Breast epithelium (tissue), 3 donors: ENCODE measurements around the gene LRRC4C.

Experiments
- POLR2A ChIP-seq: fragments of 450-650 bp; IDR thresholded peaks from one replicate; pipeline ENCODE4 v1.6.1; 2016; ENCODE audit warnings: antibody characterized with exemption, mild to moderate bottlenecking, moderate library complexity
- POLR2AphosphoS5 ChIP-seq, 3 donors: sonication (generic); formaldehyde crosslinking; IDR thresholded peaks; one replicate each; pipeline ENCODE4 v1.6.1; 2017; ENCODE audit warnings: antibody characterized with exemption in 3 of 3
- TF ChIP-seq, protein P1 (sequence below), 3 donors: fragments of 450-650 bp; IDR thresholded peaks; one replicate each; pipeline ENCODE4 v1.5.1; 2016 to 2017; ENCODE audit warnings: antibody characterized with exemption in 3 of 3, mild to moderate bottlenecking in 3 of 3, moderate library complexity in 3 of 3

DNA sequence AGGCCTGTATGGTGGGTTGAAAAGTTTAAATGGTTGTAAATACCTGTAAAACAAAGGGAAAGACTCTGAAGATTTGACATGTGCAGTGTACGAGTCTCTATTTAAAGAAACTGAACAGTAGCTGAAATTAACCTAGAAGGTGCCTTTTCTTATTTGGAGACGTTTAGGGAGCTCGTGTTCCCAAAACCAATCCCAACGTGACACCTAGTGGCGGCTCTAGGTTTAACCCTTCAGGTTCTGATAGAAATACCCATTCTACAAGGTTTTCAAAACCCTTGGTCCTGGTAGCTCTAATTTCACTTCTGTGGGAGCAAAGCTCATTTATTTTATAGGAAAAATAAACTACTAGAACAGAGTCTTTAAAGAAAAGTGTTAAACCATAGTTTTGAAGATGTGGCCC lies 258.3 kb downstream of the LRRC4C start:
- TF ChIP-seq, protein P1, sequence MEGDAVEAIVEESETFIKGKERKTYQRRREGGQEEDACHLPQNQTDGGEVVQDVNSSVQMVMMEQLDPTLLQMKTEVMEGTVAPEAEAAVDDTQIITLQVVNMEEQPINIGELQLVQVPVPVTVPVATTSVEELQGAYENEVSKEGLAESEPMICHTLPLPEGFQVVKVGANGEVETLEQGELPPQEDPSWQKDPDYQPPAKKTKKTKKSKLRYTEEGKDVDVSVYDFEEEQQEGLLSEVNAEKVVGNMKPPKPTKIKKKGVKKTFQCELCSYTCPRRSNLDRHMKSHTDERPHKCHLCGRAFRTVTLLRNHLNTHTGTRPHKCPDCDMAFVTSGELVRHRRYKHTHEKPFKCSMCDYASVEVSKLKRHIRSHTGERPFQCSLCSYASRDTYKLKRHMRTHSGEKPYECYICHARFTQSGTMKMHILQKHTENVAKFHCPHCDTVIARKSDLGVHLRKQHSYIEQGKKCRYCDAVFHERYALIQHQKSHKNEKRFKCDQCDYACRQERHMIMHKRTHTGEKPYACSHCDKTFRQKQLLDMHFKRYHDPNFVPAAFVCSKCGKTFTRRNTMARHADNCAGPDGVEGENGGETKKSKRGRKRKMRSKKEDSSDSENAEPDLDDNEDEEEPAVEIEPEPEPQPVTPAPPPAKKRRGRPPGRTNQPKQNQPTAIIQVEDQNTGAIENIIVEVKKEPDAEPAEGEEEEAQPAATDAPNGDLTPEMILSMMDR (IDR thresholded peaks at IDR 0.05) = no peak
- TF ChIP-seq POLR2A (no peak), POLR2AphosphoS5 (IDR thresholded peaks at IDR 0.05) (no peak)
